Peyer's patch (tissue), 4 donors: Measurements from ENCODE around the gene BPIFB6.

Source experiments
- POLR2A ChIP-seq, 2 donors: fragments of 450-650 bp; IDR thresholded peaks; one replicate each; pipeline ENCODE4 v1.5.1; 2017; ENCODE audit warnings: antibody characterized with exemption in 2 of 2, mild to moderate bottlenecking in 2 of 2, moderate library complexity in 2 of 2
- TF ChIP-seq, protein P1 (sequence below), 6 experiments: fragments of 450-650 bp in 4 of 6; fragments of 200-600 bp in 2 of 6; sonication (generic) in 1 of 6; IDR thresholded peaks; one replicate each; pipeline ENCODE4 v1.5.1; 2017 to 2019; ENCODE audit warnings: antibody characterized with exemption in 6 of 6, mild to moderate bottlenecking in 3 of 6, moderate library complexity in 1 of 6

DNA sequence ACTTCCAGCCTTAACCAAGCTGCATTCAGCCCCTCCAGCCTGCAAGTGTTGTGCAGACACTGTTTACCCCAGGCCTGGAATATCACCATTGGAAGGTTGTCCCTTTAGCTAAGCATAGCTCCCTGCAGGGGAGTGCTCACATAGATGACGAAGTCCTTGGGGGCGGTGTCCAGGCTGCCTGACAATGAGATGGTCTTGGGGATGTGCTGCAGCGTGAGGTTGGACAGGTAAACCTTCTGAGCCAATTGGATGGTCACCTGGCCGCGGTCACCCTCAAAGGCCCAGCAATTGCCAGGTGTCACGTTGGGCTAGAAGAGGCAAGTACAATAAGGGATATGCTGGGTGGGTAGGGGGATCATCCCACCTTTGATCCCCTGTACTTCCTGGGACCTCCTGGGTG lies 45.9 kb upstream of the BPIFB6 start:
- TF ChIP-seq, protein P1, sequence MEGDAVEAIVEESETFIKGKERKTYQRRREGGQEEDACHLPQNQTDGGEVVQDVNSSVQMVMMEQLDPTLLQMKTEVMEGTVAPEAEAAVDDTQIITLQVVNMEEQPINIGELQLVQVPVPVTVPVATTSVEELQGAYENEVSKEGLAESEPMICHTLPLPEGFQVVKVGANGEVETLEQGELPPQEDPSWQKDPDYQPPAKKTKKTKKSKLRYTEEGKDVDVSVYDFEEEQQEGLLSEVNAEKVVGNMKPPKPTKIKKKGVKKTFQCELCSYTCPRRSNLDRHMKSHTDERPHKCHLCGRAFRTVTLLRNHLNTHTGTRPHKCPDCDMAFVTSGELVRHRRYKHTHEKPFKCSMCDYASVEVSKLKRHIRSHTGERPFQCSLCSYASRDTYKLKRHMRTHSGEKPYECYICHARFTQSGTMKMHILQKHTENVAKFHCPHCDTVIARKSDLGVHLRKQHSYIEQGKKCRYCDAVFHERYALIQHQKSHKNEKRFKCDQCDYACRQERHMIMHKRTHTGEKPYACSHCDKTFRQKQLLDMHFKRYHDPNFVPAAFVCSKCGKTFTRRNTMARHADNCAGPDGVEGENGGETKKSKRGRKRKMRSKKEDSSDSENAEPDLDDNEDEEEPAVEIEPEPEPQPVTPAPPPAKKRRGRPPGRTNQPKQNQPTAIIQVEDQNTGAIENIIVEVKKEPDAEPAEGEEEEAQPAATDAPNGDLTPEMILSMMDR (IDR thresholded peaks at IDR 0.05) = no peak
- no peak for TF ChIP-seq POLR2A (IDR thresholded peaks at IDR 0.05)
